ENCODE results near the gene EVA1A.

DNA sequence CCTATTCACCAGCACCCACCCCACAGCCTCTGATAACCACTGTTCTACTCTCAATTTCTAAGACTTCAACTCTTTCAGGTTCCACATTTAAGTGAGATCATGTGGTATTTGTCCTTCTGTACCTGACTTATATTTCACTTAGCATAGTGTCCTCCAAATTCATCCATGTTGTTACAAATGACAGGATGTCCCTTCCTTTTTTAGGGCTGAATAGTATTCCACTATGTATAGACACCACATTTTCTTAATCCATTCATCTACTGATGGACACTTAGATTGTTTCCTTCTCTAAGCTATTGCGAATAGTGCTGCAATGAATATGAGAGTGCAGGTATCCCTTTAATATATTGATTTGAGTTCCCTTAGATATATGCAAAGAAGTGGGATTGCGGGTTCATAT lies 100.1 kb downstream of the EVA1A start:
- TF ChIP-seq, protein P1, sequence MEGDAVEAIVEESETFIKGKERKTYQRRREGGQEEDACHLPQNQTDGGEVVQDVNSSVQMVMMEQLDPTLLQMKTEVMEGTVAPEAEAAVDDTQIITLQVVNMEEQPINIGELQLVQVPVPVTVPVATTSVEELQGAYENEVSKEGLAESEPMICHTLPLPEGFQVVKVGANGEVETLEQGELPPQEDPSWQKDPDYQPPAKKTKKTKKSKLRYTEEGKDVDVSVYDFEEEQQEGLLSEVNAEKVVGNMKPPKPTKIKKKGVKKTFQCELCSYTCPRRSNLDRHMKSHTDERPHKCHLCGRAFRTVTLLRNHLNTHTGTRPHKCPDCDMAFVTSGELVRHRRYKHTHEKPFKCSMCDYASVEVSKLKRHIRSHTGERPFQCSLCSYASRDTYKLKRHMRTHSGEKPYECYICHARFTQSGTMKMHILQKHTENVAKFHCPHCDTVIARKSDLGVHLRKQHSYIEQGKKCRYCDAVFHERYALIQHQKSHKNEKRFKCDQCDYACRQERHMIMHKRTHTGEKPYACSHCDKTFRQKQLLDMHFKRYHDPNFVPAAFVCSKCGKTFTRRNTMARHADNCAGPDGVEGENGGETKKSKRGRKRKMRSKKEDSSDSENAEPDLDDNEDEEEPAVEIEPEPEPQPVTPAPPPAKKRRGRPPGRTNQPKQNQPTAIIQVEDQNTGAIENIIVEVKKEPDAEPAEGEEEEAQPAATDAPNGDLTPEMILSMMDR (IDR thresholded peaks at IDR 0.05; ENCODE audit: borderline replicate concordance, extremely low read depth, low read length, poor library complexity, severe bottlenecking) = no peak
- TF ChIP-seq EZH2 (IDR thresholded peaks at IDR 0.05; ENCODE audit: borderline replicate concordance, low read depth, low read length, severe bottlenecking) = no peak
